WI38 (cell line): ENCODE data around the gene SCAF1.

Experiments
- H3K4me3 ChIP-seq: 2 replicates; pipeline ENCODE4 v1.5.1; 2011; ENCODE audit warnings: low read depth, mild to moderate bottlenecking, control low read depth, low read length
- CTCF ChIP-seq: IDR thresholded peaks from 2 replicates; pipeline ENCODE4 v1.5.1; 2012; ENCODE audit warnings: low read depth, mild to moderate bottlenecking, control low read depth, low read length

Gene SCAF1

GRCh38 chr19:49696865-49697264 lies 54.9 kb downstream of the SCAF1 start:
- no peak for TF ChIP-seq CTCF
- no peak overlapping the region for H3K4me3 ChIP-seq

- H3K4me3 ChIP-seq = no peak overlapping the region
- TF ChIP-seq CTCF = no peak
Observed at GRCh38 chr19:49699364-49699763, 57.4 kb downstream of the SCAF1 start.

- TF ChIP-seq CTCF = no peak
- H3K4me3 ChIP-seq = no peak overlapping the region
Observed at GRCh38 chr19:49700563-49700962, 58.6 kb downstream of the SCAF1 start.

GRCh38 chr19:49701271-49701786 lies 59.3 kb downstream of the SCAF1 start:
- H3K4me3 ChIP-seq = no peak overlapping the region
- no peak for TF ChIP-seq CTCF

GRCh38 chr19:49704888-49705642 lies 63.1 kb downstream of the SCAF1 start:
- no peak for TF ChIP-seq CTCF
- no peak overlapping the region for H3K4me3 ChIP-seq

GRCh38 chr19:49705919-49706318 lies 63.9 kb downstream of the SCAF1 start:
- H3K4me3 ChIP-seq = no peak overlapping the region
- no peak for TF ChIP-seq CTCF
